ENCODE results near the gene EPHB2.

EPHB2 gene

GRCh38 chr1:22803833-22804232 lies 93.2 kb downstream of the EPHB2 start:
- DNase-seq (ENCODE audit: low read depth) = no peak

GRCh38 chr1:22804406-22804805 lies 93.8 kb downstream of the EPHB2 start:
- DNase-seq (ENCODE audit: low read depth) = no peak

- no peak for DNase-seq (ENCODE audit: low read depth)
These were observed 94.5 kb downstream of the EPHB2 start for GRCh38 chr1:22804969-22805671.

GRCh38 chr1:22805672-22806038 lies 95.0 kb downstream of the EPHB2 start:
- no peak for DNase-seq (ENCODE audit: low read depth)

GRCh38 chr1:22806584-22806983 lies 95.9 kb downstream of the EPHB2 start:
- DNase-seq (ENCODE audit: low read depth) = no peak

GRCh38 chr1:22807340-22807739 lies 96.7 kb downstream of the EPHB2 start:
- DNase-seq (ENCODE audit: low read depth) = no peak

GRCh38 chr1:22808186-22808675 lies 97.6 kb downstream of the EPHB2 start:
- DNase-seq (ENCODE audit: low read depth) = no peak

GRCh38 chr1:22808676-22809483 lies 98.2 kb downstream of the EPHB2 start:
- peak; percentile 61 for DNase-seq (ENCODE audit: low read depth)

- DNase-seq (ENCODE audit: low read depth) = no peak
These were observed 99.1 kb downstream of the EPHB2 start for GRCh38 chr1:22809783-22810182.

GRCh38 chr1:22810378-22810777 lies 99.7 kb downstream of the EPHB2 start:
- no peak for DNase-seq (ENCODE audit: low read depth)

- no peak for DNase-seq (ENCODE audit: low read depth)
These were observed 101.6 kb downstream of the EPHB2 start for GRCh38 chr1:22812092-22812880.

- no peak for DNase-seq (ENCODE audit: low read depth)
These were observed 102.6 kb downstream of the EPHB2 start for GRCh38 chr1:22812993-22813790.

GRCh38 chr1:22814176-22815042 lies 103.8 kb downstream of the EPHB2 start:
- peak; percentile 76 for DNase-seq (ENCODE audit: low read depth)

GRCh38 chr1:22815043-22815365 lies 104.4 kb downstream of the EPHB2 start:
- DNase-seq (ENCODE audit: low read depth) = no peak

GRCh38 chr1:22815421-22816066 lies 104.9 kb downstream of the EPHB2 start:
- no peak for DNase-seq (ENCODE audit: low read depth)

- DNase-seq (ENCODE audit: low read depth) = no peak
These were observed 105.6 kb downstream of the EPHB2 start for GRCh38 chr1:22816067-22816775.

- no peak for DNase-seq (ENCODE audit: low read depth)
These were observed 106.2 kb downstream of the EPHB2 start for GRCh38 chr1:22816803-22817202.

GRCh38 chr1:22817462-22817861 lies 106.8 kb downstream of the EPHB2 start:
- DNase-seq (ENCODE audit: low read depth) = no peak

- no peak for DNase-seq (ENCODE audit: low read depth)
These were observed 107.6 kb downstream of the EPHB2 start for GRCh38 chr1:22818061-22818770.
